Adrenal gland (tissue), 5 donors: ENCODE results near the gene RBMS1.

Experiments
- CTCF ChIP-seq, 6 experiments: fragments of 450-650 bp in 4 of 6; fragments of 200-600 bp in 2 of 6; sonication (generic) in 1 of 6; IDR thresholded peaks; 1 replicate in 5 of 6; 2 replicates in 1 of 6; pipeline versions ENCODE4 v1.5.1 to v1.8.0; 2016 to 2021; ENCODE audit warnings: antibody characterized with exemption in 6 of 6, mild to moderate bottlenecking in 2 of 6, moderate library complexity in 1 of 6
- POLR2A ChIP-seq, 2 donors: fragments of 450-650 bp; IDR thresholded peaks; one replicate each; pipeline ENCODE4 v1.6.1; 2017; ENCODE audit warnings: antibody characterized with exemption in 2 of 2, mild to moderate bottlenecking in 2 of 2, moderate library complexity in 1 of 2
- donor health status: DM: no; HTN: no; CAD: no.

- TF ChIP-seq CTCF (IDR thresholded peaks at IDR 0.05) (no peak), POLR2A (IDR thresholded peaks at IDR 0.05) (no peak)
Observed at GRCh38 chr2:160453111-160453820, 40.3 kb downstream of the RBMS1 start.
